Keratinocyte (primary cell): ENCODE measurements around the gene SEMA7A. TPM values are rescaled to one million over a fixed set of nuclear protein-coding genes. Genes with fewer than 3 reads are reported as not detected.

Source experiments
- DNase-seq: peaks from one replicate; pipeline ENCODE4 v3.0.0-alpha.2; 2011; ENCODE audit warnings: low read depth, missing footprints, low spot score
- FAIRE-seq: peaks from 2 replicates; lab custom pipeline; 2011; peaks lifted over from hg19 to GRCh38; lab: Jason Lieb, UNC
- H2AFZ ChIP-seq: 2 replicates; pipeline ENCODE4 v1.6.0; 2012; ENCODE audit warnings: low read length, control low read depth, inconsistent platforms; ENCODE audit not compliant: control insufficient read depth
- H3K27ac ChIP-seq: 2 replicates; pipeline ENCODE4 v1.5.1; 2011; ENCODE audit warnings: low read length; ENCODE audit not compliant: control insufficient read depth, insufficient read depth
- H3K27me3 ChIP-seq: 3 replicates; pipeline ENCODE4 v1.6.0; 2011; ENCODE audit warnings: low read length; ENCODE audit not compliant: control insufficient read depth, insufficient read depth; ENCODE audit errors: extremely low read depth
- H3K36me3 ChIP-seq, 2 experiments: 2 replicates in 1 of 2; 3 replicates in 1 of 2; pipeline ENCODE4 v1.5.1; 2011; ENCODE audit warnings: low read length in 2 of 2, mild to moderate bottlenecking in 1 of 2; ENCODE audit not compliant: control insufficient read depth in 2 of 2, insufficient read depth in 2 of 2; ENCODE audit errors: extremely low read depth in 1 of 2
- H3K4me1 ChIP-seq: 3 replicates; pipeline ENCODE4 v1.5.1; 2011; ENCODE audit warnings: low read length; ENCODE audit not compliant: control insufficient read depth, insufficient read depth; ENCODE audit errors: extremely low read depth
- H3K4me2 ChIP-seq: 3 replicates; pipeline ENCODE4 v1.6.0; 2011; ENCODE audit warnings: low read depth, low read length; ENCODE audit not compliant: control insufficient read depth, insufficient read depth; ENCODE audit errors: extremely low read depth
- H3K4me3 ChIP-seq, 3 experiments: fragments of 200-600 bp in 1 of 3; sonication (generic) in 1 of 3; 2 replicates in 2 of 3; 3 replicates in 1 of 3; pipeline ENCODE4 v1.5.1; 2011 to 2016; ENCODE audit warnings: low read length in 3 of 3, mild to moderate bottlenecking in 3 of 3, control low read depth in 2 of 3, inconsistent platforms in 1 of 3, low read depth in 1 of 3, mixed read lengths in 1 of 3, mixed run types in 1 of 3, moderate library complexity in 1 of 3; ENCODE audit not compliant: control insufficient read depth in 2 of 3, insufficient read depth in 2 of 3; ENCODE audit errors: extremely low read depth in 1 of 3
- H3K79me2 ChIP-seq: 2 replicates; pipeline ENCODE4 v1.6.0; 2012; ENCODE audit warnings: low read length; ENCODE audit not compliant: control insufficient read depth, insufficient read depth
- H3K9ac ChIP-seq: 3 replicates; pipeline ENCODE4 v1.6.0; 2011; ENCODE audit warnings: low read length; ENCODE audit not compliant: control insufficient read depth, insufficient read depth; ENCODE audit errors: extremely low read depth
- H3K9me1 ChIP-seq: 3 replicates; pipeline ENCODE4 v1.6.0; 2011; ENCODE audit warnings: low read length; ENCODE audit not compliant: control insufficient read depth, insufficient read depth; ENCODE audit errors: extremely low read depth
- H3K9me3 ChIP-seq: 2 replicates; pipeline ENCODE4 v1.5.1; 2012; ENCODE audit warnings: low read depth, low read length; ENCODE audit not compliant: control insufficient read depth
- H4K20me1 ChIP-seq: 3 replicates; pipeline ENCODE4 v1.6.0; 2011; ENCODE audit warnings: low read length; ENCODE audit not compliant: control insufficient read depth, insufficient read depth; ENCODE audit errors: extremely low read depth
- CTCF ChIP-seq, 3 experiments: IDR thresholded peaks in 1 of 3; conservative IDR thresholded peaks in 1 of 3; optimal IDR thresholded peaks in 1 of 3; 2 replicates in 2 of 3; 3 replicates in 1 of 3; pipeline versions ENCODE3 to v1.5.1; 2011; ENCODE audit warnings: low read length in 3 of 3, mild to moderate bottlenecking in 3 of 3, moderate library complexity in 2 of 3, control low read depth in 1 of 3, inconsistent platforms in 1 of 3; ENCODE audit not compliant: insufficient read depth in 2 of 3; ENCODE audit errors: extremely low read depth in 1 of 3
- EZH2 ChIP-seq: IDR thresholded peaks from one replicate; pipeline ENCODE4 v1.6.1; 2012; ENCODE audit warnings: inconsistent platforms, mild to moderate bottlenecking, low read length, moderate library complexity
- dilution Hi-C: fragments of 300-500 bp; cut with MboI; formaldehyde crosslinking; loops from one replicate; pipeline ENCODE4 v1.7.0; 2020; ENCODE audit warnings: low sequenced_read_pairs; ENCODE audit not compliant: extremely low pct_ligation_motif_present
- polyA plus RNA-seq, 5 experiments: library from polyadenylated mRNA; depleted of rRNA in 3 of 5; stranded (reverse) in 3 of 5; stranded (forward) in 1 of 5; unstranded in 1 of 5; fragments of >200 nt; gene quantifications; 1 replicate in 1 of 5; 2 replicates in 3 of 5; 3 replicates in 1 of 5; pipeline versions ENCODE4 v1.2.1 to v1.2.3, GENCODE V29; 2011 to 2012; ENCODE audit warnings: missing spikeins in 2 of 5, low read depth in 1 of 5, low replicate concordance in 1 of 5

Gene SEMA7A
- polyA plus RNA-seq, 1 donor (not counting 4 experiments of a cell fraction or from before 2014, with no cell fraction given) = 8.0 TPM

- H4K20me1 ChIP-seq = no peaks in the 10 kb centered on the region
- no peaks in the 10 kb centered on the region for H3K79me2 ChIP-seq
- no peak for DNase-seq
- TF ChIP-seq EZH2 (no peak), CTCF (optimal IDR thresholded peaks at IDR 0.05 in 1 of 3, IDR thresholded peaks at IDR 0.05 in 1 of 3, conservative IDR thresholded peaks at IDR 0.05 in 1 of 3; ENCODE audit: extremely low read depth in 1 of 3, insufficient read depth in 2 of 3, low read length in 3 of 3) (no peak)
- no peak overlapping the region for H2AFZ ChIP-seq
- H3K9me3 ChIP-seq = no peaks in the 10 kb centered on the region
- H3K36me3 ChIP-seq = no peaks in the 10 kb centered on the region
- H3K4me2 ChIP-seq = no peak overlapping the region
- no peaks in the 10 kb centered on the region for H3K9me1 ChIP-seq
- dilution Hi-C loops = no loop called here
- no peak for FAIRE-seq
- no peak overlapping the region for H3K9ac ChIP-seq
- no peaks in the 10 kb centered on the region for H3K27me3 ChIP-seq
- H3K4me3 ChIP-seq = no peak overlapping the region
- H3K4me1 ChIP-seq = peaks cover 32% of the 10 kb centered on the region
- no peak overlapping the region for H3K27ac ChIP-seq
Measured at GRCh38 chr15:74392451-74392830, 41.3 kb downstream of the SEMA7A start.

GRCh38 chr15:74391582-74392450 is 41.9 kb downstream of the SEMA7A start:
- no peak overlapping the region for H2AFZ ChIP-seq
- H3K9ac ChIP-seq = no peak overlapping the region

More at GRCh38 chr15:74391582-74392450, 41.9 kb downstream of the SEMA7A start:
- H3K9me3 ChIP-seq = no peaks in the 10 kb centered on the region
- H3K4me1 ChIP-seq = peaks cover 32% of the 10 kb centered on the region
- dilution Hi-C loops = no loop called here
- H3K9me1 ChIP-seq = no peaks in the 10 kb centered on the region
- no peaks in the 10 kb centered on the region for H3K27me3 ChIP-seq
- H4K20me1 ChIP-seq = no peaks in the 10 kb centered on the region
- TF ChIP-seq EZH2 (no peak), CTCF (optimal IDR thresholded peaks at IDR 0.05 in 1 of 3, IDR thresholded peaks at IDR 0.05 in 1 of 3, conservative IDR thresholded peaks at IDR 0.05 in 1 of 3; ENCODE audit: extremely low read depth in 1 of 3, insufficient read depth in 2 of 3, low read length in 3 of 3) (no peak)
- no peak overlapping the region for H3K27ac ChIP-seq
- DNase-seq = no peak
- H3K36me3 ChIP-seq = no peaks in the 10 kb centered on the region
- no peak overlapping the region for H3K4me2 ChIP-seq
- no peak for FAIRE-seq
- no peaks in the 10 kb centered on the region for H3K79me2 ChIP-seq
- H3K4me3 ChIP-seq = no peak overlapping the region
